SK-N-SH (cell line): Measurements from ENCODE around the gene TRAF4. TPM values are rescaled to one million over a fixed set of nuclear protein-coding genes. Genes with fewer than 3 reads are reported as not detected.

ENCODE experiments used
- CTCF ChIA-PET: fragments of 300-600, 350-600 bp; formaldehyde crosslinking; extraction: SDS; loops from one replicate; lab custom pipeline; 2021; lab: Yijun Ruan, JAX
- POLR2A ChIA-PET: fragments of 350-600 bp; sonication (Branson Sonifier 250); formaldehyde crosslinking; extraction: SDS; loops from one replicate; lab custom pipeline; 2020; ENCODE audit warnings: antibody characterized with exemption, inconsistent platforms; lab: Yijun Ruan, JAX
- DNase-seq: peaks from one replicate; pipeline ENCODE4 v3.0.0; 2012
- H2AFZ ChIP-seq: fragments of 200-600 bp; sonication (generic); 2 replicates; pipeline ENCODE4 v1.8.1; 2016; ENCODE audit warnings: antibody characterized with exemption, mild to moderate bottlenecking, low read depth
- H3F3A ChIP-seq: fragments of 200-600 bp; sonication (generic); replicated peaks from 2 replicates; pipeline ENCODE3; 2016; ENCODE audit warnings: antibody characterized with exemption, mild to moderate bottlenecking; ENCODE audit not compliant: insufficient read depth
- H3K27ac ChIP-seq, 2 experiments: fragments of 200-500 bp in 1 of 2; fragments of 200-600 bp in 1 of 2; sonication (Bioruptor generic) in 1 of 2; sonication (generic), shearing (Covaris generic) in 1 of 2; 2 replicates each; pipeline versions ENCODE4 v1.5.1 to v1.6.1; 2014 to 2016; ENCODE audit warnings: low read depth in 2 of 2, inconsistent platforms in 1 of 2, low read length in 1 of 2, mild to moderate bottlenecking in 1 of 2, mixed read lengths in 1 of 2
- H3K27me3 ChIP-seq: fragments of 200-600 bp; sonication (generic), shearing (Covaris generic); 2 replicates; pipeline ENCODE4 v1.6.1; 2016; ENCODE audit warnings: mixed run types; ENCODE audit not compliant: insufficient read depth
- H3K36me3 ChIP-seq, 2 experiments: fragments of 200-500 bp in 1 of 2; fragments of 200-600 bp in 1 of 2; sonication (Bioruptor generic) in 1 of 2; sonication (generic) in 1 of 2; replicated peaks in 1 of 2; 2 replicates each; pipeline versions ENCODE3 to v1.5.1; 2014 to 2016; ENCODE audit warnings: low read length in 1 of 2, mild to moderate bottlenecking in 1 of 2; ENCODE audit not compliant: insufficient read depth in 2 of 2, control insufficient read depth in 1 of 2
- H3K4me1 ChIP-seq, 2 experiments: fragments of 200-500 bp in 1 of 2; fragments of 200-600 bp in 1 of 2; sonication (Bioruptor generic) in 1 of 2; sonication (generic), shearing (Covaris generic) in 1 of 2; 2 replicates each; pipeline versions ENCODE4 v1.5.1 to v1.6.1; 2014 to 2016; ENCODE audit warnings: low read depth in 1 of 2, low read length in 1 of 2, mixed run types in 1 of 2; ENCODE audit not compliant: insufficient read depth in 2 of 2, control insufficient read depth in 1 of 2
- H3K4me2 ChIP-seq: fragments of 200-600 bp; sonication (generic), shearing (Covaris generic); 2 replicates; pipeline ENCODE4 v1.6.1; 2017; ENCODE audit warnings: mixed run types
- H3K4me3 ChIP-seq, 2 experiments: fragments of 200-500 bp in 1 of 2; fragments of 200-600 bp in 1 of 2; sonication (Bioruptor generic) in 1 of 2; sonication (generic), shearing (Covaris generic) in 1 of 2; 2 replicates each; pipeline versions ENCODE4 v1.5.1 to v1.8.1; 2014 to 2016; ENCODE audit warnings: low read depth in 2 of 2, inconsistent platforms in 1 of 2, low read length in 1 of 2, mild to moderate bottlenecking in 1 of 2, mixed read lengths in 1 of 2, moderate library complexity in 1 of 2
- H3K79me2 ChIP-seq: fragments of 200-600 bp; sonication (generic); 2 replicates; pipeline ENCODE4 v1.8.1; 2017; ENCODE audit warnings: mild to moderate bottlenecking; ENCODE audit not compliant: insufficient read depth
- H3K9ac ChIP-seq: fragments of 200-600 bp; sonication (generic); 2 replicates; pipeline ENCODE4 v1.6.1; 2017; ENCODE audit warnings: mixed run types
- H3K9me2 ChIP-seq: fragments of 200-600 bp; sonication (generic); 2 replicates; pipeline ENCODE4 v1.6.1; 2017; ENCODE audit warnings: mixed run types
- H3K9me3 ChIP-seq: fragments of 200-600 bp; sonication (generic); 2 replicates; pipeline ENCODE4 v1.6.1; 2017; ENCODE audit warnings: mixed run types, mild to moderate bottlenecking, moderate library complexity
- H4K20me1 ChIP-seq: fragments of 200-600 bp; sonication (generic); 2 replicates; pipeline ENCODE4 v1.6.1; 2017; ENCODE audit warnings: mild to moderate bottlenecking, mixed run types; ENCODE audit not compliant: insufficient read depth
- CHD2 ChIP-seq: fragments of 150-350 bp; IDR thresholded peaks from 2 replicates; pipeline ENCODE4 v1.6.1; 2018; ENCODE audit warnings: low read length; ENCODE audit not compliant: partially characterized antibody
- GABPA ChIP-seq: IDR thresholded peaks from 2 replicates; pipeline ENCODE4 v1.4.0; 2012; ENCODE audit warnings: low read depth, mild to moderate bottlenecking
- JUND ChIP-seq: IDR thresholded peaks from 2 replicates; pipeline ENCODE4 v1.4.0; 2012
- PBX3 ChIP-seq: IDR thresholded peaks from 2 replicates; pipeline ENCODE4; 2012
- POLR2AphosphoS5 ChIP-seq: IDR thresholded peaks from 2 replicates; pipeline ENCODE4 v1.6.1; 2012; ENCODE audit warnings: low read depth, low read length
- REST ChIP-seq: IDR thresholded peaks from 2 replicates; pipeline ENCODE4 v1.6.1; 2012; ENCODE audit warnings: mild to moderate bottlenecking, low read depth, low read length, moderate library complexity
- RFX5 ChIP-seq: IDR thresholded peaks from 2 replicates; pipeline ENCODE4 v1.6.1; 2012; ENCODE audit warnings: mild to moderate bottlenecking, improper control_type of control experiment, low read length
- RXRA ChIP-seq: IDR thresholded peaks from 2 replicates; pipeline ENCODE4 v1.4.0; 2012; ENCODE audit warnings: low read depth, mild to moderate bottlenecking, borderline replicate concordance
- SMC3 ChIP-seq: IDR thresholded peaks from 2 replicates; pipeline ENCODE4 v1.6.1; 2012; ENCODE audit warnings: low read depth, low read length, improper control_type of control experiment
- TEAD4 ChIP-seq: IDR thresholded peaks from 2 replicates; pipeline ENCODE4 v1.4.0; 2012; ENCODE audit warnings: mild to moderate bottlenecking, borderline replicate concordance; ENCODE audit not compliant: insufficient read depth
- YY1 ChIP-seq: IDR thresholded peaks from 2 replicates; pipeline ENCODE4 v1.4.0; 2012; ENCODE audit warnings: low read depth, mild to moderate bottlenecking
- ZBTB33 ChIP-seq: IDR thresholded peaks from 2 replicates; pipeline ENCODE4 v1.4.0; 2012; ENCODE audit warnings: low read depth, borderline replicate concordance
- WGBS: methylation state at CpG from one replicate; pipeline ENCODE4 v1.1.6; 2017; ENCODE audit warnings: low lambda C conversion rate; 5-methylcytosine and 5-hydroxymethylcytosine counted together
- polyA plus RNA-seq, 3 experiments: library from polyadenylated mRNA; depleted of rRNA; stranded (reverse); fragments of >200 nt; gene quantifications; 2 replicates each; pipeline ENCODE4 v1.2.3, GENCODE V29; 2012

TRAF4 gene
- polyA plus RNA-seq, 1 of the 3 experiments (the other 2 are of a cell fraction): 95.7 TPM

GRCh38 chr17:28729950-28730330 is 13.9 kb upstream of the TRAF4 start (continued):
- TF ChIP-seq SMC3: no peak

- Histone ChIP-seq H4K20me1 (no peaks in the 10 kb centered on the region), H3K4me2 (no peak overlapping the region), H3K4me3 (no peak overlapping the region), H3K9me2 (no peaks in the 10 kb centered on the region), H3K9ac (no peak overlapping the region), H3K27me3 (no peaks in the 10 kb centered on the region), H3K9me3 (no peaks in the 10 kb centered on the region), H3K79me2 (no peaks in the 10 kb centered on the region), H3F3A (peaks cover 10% of the 10 kb centered on the region), H3K4me1 (no peaks in the 10 kb centered on the region), H3K27ac (no peak overlapping the region), H2AFZ (no peak overlapping the region), H3K36me3 (no peaks in the 10 kb centered on the region)
- no peak for DNase-seq
- TF ChIP-seq POLR2AphosphoS5 (no peak), SMC3 (no peak), REST (no peak), RXRA (no peak), GABPA (no peak), RFX5 (no peak), YY1 (no peak), ZBTB33 (no peak), PBX3 (no peak), CHD2 (no peak), TEAD4 (no peak), JUND (no peak)
- WGBS: 100% methylated on average over 1 of the region's 1 CpG
- CTCF ChIA-PET: no interaction called here
- POLR2A ChIA-PET: interaction anchor here (1.5 kb wide), 1 partner anchor 9 kb away, joined by 5 read pairs; no protein-coding TSS in a partner anchor
Measured at GRCh38 chr17:28733346-28733745, 10.5 kb upstream of the TRAF4 start.
